Endometrium (tissue), 2 donors: ENCODE measurements around the gene CCDC116.
"Not testable (repeated sequence)": the region's sequence is repeated elsewhere in the genome, so short reads cannot be mapped to it uniquely, and the experiment has no call there.

Source experiments
- FAIRE-seq: peaks from 2 replicates; lab custom pipeline; 2012; peaks lifted over from hg19 to GRCh38; lab: Jason Lieb, UNC
- donor health status: control.
- donor health status: control.

Gene CCDC116

GRCh38 chr22:21609556-21610157, 22.9 kb upstream of the CCDC116 start:
- not testable (repeated sequence) for FAIRE-seq

- no peak for FAIRE-seq
These were observed 21.2 kb upstream of the CCDC116 start for GRCh38 chr22:21611210-21611977.

- no peak for FAIRE-seq
These were observed 19.7 kb upstream of the CCDC116 start for GRCh38 chr22:21612858-21613257.

- no peak for FAIRE-seq
These were observed 18.9 kb upstream of the CCDC116 start for GRCh38 chr22:21613553-21614233.

- FAIRE-seq = no peak
These were observed 16.8 kb upstream of the CCDC116 start for GRCh38 chr22:21615731-21616130.

- not testable (repeated sequence) for FAIRE-seq
These were observed 15.2 kb upstream of the CCDC116 start for GRCh38 chr22:21617337-21617736.

- no peak for FAIRE-seq
These were observed 11.5 kb upstream of the CCDC116 start for GRCh38 chr22:21621025-21621424.

- FAIRE-seq = no peak
These were observed 10.3 kb upstream of the CCDC116 start for GRCh38 chr22:21622011-21622918.

- FAIRE-seq = no peak
These were observed 9.5 kb upstream of the CCDC116 start for GRCh38 chr22:21622919-21623647.

GRCh38 chr22:21623648-21623970, 9.0 kb upstream of the CCDC116 start:
- FAIRE-seq = no peak

- no peak for FAIRE-seq
These were observed 8.3 kb upstream of the CCDC116 start for GRCh38 chr22:21624120-21624879.

GRCh38 chr22:21624880-21625791, 7.4 kb upstream of the CCDC116 start:
- no peak for FAIRE-seq

GRCh38 chr22:21626073-21626734, 6.4 kb upstream of the CCDC116 start:
- no peak for FAIRE-seq

- FAIRE-seq = no peak
These were observed 5.7 kb upstream of the CCDC116 start for GRCh38 chr22:21626735-21627469.

- FAIRE-seq = no peak
These were observed 3.9 kb upstream of the CCDC116 start for GRCh38 chr22:21628386-21629254.

GRCh38 chr22:21629255-21630149, 3.1 kb upstream of the CCDC116 start, which contains the start of gene YDJC:
TSS of gene YDJC (minus strand) at chr22:21630022. CDS start at chr22:21630014, 8 bp downstream.
- FAIRE-seq = no peak
